T-helper 9 cell (primary cell): ENCODE measurements around the gene PAIP2.
"Not testable (repeated sequence)": the region's sequence is repeated elsewhere in the genome, so short reads cannot be mapped to it uniquely, and the experiment has no call there.

Experiments
- DNase-seq: peaks from one replicate; pipeline ENCODE4 v3.0.0-alpha.2; 2020
- total RNA-seq, 2 donors: gene quantifications; one replicate each; lab custom pipeline; 2026; lab: John Stamatoyannopoulos, UW

PAIP2 gene
- total RNA-seq: 97.3 to 113 reads per million in 2 donors

DNA sequence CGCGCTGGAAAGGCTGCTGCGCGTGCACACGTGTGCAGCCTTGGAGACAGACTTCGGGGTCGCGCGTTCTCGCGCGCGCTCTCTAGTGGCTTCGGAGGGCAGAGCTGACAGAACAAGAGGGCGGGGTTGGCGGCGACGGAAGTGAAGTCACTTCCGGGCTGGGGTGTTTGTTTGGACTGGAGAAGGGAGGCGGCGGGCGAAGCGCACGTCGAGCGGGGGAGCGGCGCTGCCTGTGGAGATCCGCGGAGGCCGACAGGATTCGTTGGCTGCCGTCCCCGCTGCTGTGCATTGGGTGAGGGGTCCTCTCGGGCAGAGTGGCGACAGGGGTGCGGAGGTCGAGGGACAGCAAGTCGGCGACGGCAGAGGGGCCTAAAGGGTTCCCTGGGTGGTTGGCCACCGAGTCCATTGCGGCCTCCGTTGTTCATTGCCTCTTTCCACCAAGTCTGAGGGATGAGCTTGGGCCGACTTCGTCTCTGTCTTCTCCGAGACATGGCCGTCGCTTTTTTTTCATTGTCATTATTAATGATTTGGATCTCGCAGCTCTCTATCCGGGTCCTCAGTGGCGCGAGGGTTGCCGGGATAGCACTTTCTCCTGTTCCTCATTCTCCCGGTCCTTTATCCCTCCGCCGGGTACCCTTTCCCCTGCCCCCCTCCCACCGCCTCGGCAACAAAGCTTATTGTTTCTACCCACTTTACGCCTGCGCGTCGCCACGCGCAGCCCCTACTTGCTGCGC is at the start of gene PAIP2:
PAIP2 (plus strand) TSS at position 166 of the 734 bp plus-strand sequence. CDS start 21,931 bp downstream, outside the sequence.
- DNase-seq: peak; percentile 97

DNA sequence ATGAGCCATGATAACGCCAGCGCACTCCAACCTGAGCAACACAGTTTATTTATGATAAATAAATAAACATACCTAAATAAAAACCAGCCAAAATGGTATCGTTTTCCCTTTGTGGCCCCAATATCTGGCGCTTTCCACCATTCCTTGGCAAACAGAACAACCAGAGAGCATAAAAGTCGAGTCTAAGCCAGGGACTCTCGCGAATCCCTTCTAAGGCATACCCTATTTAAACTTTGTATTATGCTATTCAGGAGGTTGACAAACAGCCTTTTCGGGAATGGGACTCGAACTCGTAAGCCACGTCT is 48.5 kb upstream of the PAIP2 start:
- DNase-seq: no peak

- DNase-seq: peak; percentile 92
These were observed 47.9 kb upstream of the PAIP2 start, which contains the start of gene MATR3 for GRCh38 chr5:139293507-139294373. MATR3 (plus strand) TSS chr5:139293740; CDS start chr5:139307416, 13,676 bp downstream.

DNA sequence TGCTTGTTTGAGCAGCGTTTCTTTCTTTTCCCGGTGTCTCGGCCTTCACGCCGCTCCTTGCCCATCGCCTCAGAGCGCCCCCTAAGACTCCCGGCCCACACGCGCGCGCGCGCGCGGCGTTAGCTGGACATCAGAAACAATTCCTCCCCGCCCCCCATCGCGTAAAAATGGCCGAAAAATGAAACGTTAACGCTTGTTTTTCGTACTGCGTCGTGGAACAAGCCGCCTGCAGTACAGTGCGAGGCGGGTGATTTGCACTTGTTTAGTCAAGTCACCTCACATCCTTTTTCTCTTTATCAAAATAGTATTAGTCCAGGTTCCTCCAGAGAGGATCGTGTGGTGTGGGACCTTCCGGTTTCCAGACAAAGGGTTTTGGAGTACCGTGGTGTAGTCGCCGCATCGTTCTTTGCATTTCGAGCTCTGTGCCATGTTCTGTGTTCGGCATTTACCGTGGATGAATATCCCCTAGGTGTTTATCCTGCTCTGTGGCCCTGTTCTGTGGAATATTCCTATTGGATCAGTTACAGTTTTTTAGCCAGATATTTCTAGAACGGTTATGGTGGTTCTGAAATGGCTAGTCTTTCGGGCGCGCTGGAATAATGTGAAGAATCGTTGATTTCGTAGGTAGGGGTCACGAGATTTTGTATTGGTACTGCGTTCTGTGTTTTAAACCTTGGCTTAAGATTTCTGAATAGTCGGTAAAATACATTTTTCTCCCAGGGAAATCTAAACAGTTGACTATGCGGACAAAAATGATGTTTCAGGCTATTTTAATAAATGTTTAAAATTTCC is 47.1 kb upstream of the PAIP2 start:
- DNase-seq: peak; percentile 41

DNA sequence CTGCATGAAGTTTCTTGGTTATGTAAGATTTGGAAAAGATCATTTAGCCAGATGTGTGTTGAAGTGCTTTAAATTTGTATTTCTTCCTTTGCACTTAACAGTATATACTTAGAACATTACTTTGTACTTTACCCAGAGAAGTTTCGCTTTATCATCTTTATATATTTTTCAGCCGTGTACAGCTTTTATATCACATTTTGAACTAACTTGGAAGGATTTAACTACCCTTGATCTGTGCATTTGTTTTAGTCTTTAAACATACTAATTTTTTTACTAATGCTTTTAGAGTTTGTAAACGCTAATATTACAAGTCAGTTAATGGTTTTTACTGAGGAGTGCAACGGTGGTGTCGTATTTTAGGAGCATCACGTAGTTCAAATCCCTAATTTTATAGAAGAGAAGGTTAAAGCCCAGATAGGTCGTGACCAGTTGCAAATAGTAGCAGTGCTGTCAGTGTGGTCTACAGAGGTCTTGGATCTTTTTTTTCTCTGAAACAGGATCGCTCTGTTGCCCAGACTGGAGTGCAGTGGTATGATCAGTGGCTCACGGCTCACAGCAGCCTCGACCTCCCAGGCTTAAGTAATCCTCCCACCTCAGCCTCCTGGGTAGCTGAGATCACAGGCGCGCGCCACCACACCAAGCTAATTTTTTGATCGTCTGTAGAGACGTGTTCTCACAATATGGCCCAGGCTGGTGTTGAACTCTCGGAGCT is 46.2 kb upstream of the PAIP2 start:
- no peak for DNase-seq

DNA sequence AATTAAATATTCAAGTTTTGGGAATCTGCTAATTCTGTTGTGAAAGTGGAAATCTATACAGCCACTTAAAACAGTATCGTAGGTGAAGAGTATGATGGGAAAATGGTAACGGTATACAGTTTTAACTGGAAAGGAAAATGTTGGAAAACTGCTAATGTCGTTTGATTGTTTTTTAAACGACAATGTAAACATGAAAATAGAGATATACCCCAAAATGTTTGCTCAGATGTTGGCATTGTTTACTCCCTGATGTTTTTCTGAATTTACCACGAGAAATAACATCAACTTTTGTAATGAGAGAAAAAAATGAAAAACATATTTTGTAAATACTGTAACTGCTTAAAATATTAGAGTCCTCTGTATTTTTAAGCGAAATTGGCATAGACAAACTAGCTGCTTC is 45.5 kb upstream of the PAIP2 start:
- no peak for DNase-seq

DNA sequence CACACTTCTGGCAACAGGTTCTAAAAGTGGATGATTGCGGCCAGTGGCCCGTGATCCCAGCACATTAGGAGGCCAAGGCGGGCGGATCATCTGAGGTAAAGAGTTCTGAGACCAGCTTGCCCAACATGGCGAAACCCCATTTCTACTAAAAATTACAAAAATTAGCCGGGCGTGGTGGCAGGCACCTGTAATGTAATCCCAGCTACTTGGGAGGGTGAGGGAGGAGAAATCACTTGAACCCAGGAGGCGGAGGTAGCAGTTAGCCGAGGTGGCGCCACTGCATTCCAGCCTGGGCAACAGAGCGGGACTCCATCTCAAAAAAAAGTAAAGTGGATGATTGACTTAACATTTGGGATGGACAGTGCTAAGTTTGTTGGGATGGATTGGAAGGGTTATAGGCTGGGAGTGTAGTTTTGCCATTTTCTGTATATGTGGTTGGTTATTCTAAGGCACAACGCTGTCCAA is 44.8 kb upstream of the PAIP2 start:
- DNase-seq: no peak

DNA sequence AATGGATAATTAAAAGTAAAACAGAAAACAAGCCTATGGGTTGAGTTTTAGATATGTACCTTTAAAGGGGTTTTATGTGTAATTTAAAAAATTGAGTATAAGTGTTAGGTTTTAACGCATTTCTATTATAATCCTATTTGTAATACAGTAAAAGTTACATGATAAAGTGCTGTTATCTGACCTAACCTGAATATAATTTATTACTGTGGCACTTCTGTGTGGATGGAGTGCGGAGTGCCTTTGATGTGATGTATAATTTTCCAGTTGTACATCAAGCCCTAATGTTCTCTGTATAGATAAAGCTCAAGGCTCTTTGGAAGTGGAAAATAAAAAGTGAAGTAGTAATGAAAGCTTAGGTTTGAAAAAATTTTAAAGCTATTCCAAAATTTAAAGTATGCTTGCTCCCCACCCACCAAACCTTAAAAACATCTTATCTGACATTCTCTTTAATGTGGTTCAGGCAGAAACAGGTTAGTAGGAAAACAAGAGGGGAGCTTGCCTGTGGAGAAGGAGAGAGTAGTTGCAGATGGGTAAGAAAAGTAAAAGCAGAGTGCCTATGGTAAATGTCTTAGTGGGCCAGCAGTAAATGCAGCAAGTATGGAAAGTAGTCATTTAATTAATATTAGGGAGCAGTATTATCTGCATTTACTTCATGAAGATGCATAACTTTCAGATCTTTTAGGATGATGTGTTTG is 44.1 kb upstream of the PAIP2 start:
- DNase-seq: no peak

GRCh38 chr5:139298242-139298641 is 43.4 kb upstream of the PAIP2 start:
- no peak for DNase-seq

- DNase-seq: no peak
These were observed 42.2 kb upstream of the PAIP2 start for GRCh38 chr5:139299486-139299885.

- no peak for DNase-seq
These were observed 39.7 kb upstream of the PAIP2 start for GRCh38 chr5:139301808-139302499.

DNA sequence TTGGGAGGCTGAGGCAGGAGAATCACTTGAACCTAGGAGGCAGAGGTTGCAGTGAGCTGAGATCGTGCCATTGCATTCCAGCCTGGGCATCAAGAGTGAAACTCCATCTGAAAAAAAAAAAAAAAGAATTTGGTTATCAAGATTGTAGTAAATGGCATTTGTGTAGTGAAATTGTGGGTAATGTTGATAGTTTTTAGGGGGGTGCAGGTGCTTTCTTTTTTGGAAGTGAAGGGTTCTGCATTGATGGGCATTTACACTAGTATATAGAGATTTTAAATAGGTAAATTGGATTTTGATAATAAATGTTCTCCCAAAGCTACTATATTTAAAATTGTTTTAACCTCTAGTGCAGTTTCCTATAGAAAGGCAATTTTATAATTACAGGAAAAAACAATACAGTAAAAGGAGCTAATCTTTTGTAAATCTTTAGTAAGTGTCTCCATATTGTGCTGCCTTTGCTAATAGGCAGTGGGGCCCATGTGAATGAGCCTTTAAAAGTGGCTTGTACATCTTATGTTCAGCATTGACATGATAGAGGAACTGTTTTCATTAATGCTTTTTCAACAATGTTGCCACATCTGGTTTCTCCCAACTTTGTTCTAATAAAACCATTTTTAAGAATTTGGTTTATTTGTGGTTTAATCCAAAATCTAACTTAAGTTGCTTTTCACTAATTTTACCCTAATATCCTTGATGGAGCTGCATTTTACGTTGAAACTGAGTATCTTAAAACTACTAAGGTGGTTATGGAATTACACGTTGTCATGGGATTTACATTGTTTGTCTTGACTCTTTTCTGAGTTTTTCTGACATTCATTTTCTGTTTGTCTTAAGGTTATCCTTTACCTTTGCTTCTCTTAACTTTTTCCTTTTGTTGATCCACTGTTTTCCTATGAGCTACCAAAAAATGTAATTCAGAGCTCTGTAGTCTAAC is 37.0 kb upstream of the PAIP2 start:
- DNase-seq: no peak

- DNase-seq: no peak
These were observed 35.5 kb upstream of the PAIP2 start for GRCh38 chr5:139306197-139306596.

- DNase-seq: no peak
These were observed 34.9 kb upstream of the PAIP2 start for GRCh38 chr5:139306628-139307379.

DNA sequence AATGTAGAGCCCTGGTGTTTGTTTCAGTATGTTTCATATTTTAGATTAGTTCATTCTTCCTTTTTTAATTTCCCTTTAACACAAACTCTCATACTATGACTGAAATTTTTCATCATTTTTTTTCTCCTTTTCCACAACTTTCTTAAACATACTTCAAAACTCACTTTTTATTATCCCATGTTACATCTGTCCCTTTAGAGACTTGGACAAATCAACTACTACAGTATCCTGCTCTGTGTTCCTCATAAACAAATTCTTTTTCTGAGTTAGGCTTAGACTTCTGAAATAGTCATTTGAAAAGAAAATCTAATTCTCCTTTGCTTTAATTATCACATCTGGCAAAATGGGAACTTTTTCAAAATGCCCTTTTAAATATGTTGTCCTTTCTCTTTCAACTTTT is 32.9 kb upstream of the PAIP2 start:
- no peak for DNase-seq

GRCh38 chr5:139310715-139311186 is 30.9 kb upstream of the PAIP2 start:
- not testable (repeated sequence) for DNase-seq

- no peak for DNase-seq
These were observed 29.6 kb upstream of the PAIP2 start for GRCh38 chr5:139312075-139312474.

DNA sequence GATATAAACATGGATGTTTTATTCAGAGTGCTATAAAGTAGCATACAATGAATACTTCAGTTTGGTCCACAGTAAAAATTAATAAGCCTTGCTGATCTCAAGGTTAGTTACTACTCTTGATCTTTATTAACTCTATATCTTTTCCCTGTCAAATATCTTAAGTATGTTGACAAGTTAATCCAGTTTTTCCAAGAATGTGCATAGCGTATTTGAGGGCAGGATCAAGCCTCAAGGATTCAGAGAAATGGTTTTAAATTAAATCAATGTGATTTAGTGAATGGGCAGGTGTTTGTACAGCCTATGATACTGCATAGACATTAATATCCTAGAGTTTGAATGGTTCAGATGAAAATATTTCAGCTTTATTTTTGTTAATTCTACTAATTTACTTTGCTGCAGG is 27.4 kb upstream of the PAIP2 start:
- DNase-seq: no peak

DNA sequence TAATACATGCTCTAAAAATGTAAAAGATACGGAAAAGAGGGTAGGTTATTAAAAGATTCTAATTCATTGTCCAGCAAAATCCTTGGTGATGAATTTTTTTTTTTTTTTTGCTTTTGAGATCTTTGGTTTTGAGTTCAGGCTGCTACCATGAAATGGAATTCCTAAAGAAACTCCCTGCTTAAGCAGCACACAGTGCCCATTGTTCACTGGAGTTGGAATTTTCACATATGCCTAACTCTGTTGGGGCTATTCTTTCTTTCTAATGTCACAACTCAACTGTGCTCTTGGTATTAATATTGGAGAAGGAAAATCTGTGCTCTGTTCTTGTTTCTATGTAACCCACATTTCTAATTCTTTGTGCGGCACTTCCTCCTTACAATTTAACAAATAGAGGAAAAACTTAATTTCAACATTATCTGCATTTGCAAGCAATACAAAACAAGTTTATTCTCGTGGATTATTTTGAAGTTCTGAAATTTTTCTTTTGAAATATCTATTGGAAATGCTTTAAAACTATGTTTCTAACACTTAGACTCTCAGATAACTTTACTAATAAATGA is 26.5 kb upstream of the PAIP2 start:
- DNase-seq: no peak
